ENCODE data around the gene EFL1.

The EFL1 gene

GRCh38 chr15:82181371-82181770, 81.2 kb downstream of the EFL1 start:
- in situ Hi-C loops (cut with HindIII; ENCODE audit: low pct_ligation_motif_present, low sequenced_read_pairs) = no loop called here
- H3K4me3 ChIP-seq (ENCODE audit: low read depth, low read length) = no peak overlapping the region
- H3K36me3 ChIP-seq (replicated peaks) = no peaks in the 10 kb centered on the region
- H3K27ac ChIP-seq = no peak overlapping the region
- TF ChIP-seq, protein P1, sequence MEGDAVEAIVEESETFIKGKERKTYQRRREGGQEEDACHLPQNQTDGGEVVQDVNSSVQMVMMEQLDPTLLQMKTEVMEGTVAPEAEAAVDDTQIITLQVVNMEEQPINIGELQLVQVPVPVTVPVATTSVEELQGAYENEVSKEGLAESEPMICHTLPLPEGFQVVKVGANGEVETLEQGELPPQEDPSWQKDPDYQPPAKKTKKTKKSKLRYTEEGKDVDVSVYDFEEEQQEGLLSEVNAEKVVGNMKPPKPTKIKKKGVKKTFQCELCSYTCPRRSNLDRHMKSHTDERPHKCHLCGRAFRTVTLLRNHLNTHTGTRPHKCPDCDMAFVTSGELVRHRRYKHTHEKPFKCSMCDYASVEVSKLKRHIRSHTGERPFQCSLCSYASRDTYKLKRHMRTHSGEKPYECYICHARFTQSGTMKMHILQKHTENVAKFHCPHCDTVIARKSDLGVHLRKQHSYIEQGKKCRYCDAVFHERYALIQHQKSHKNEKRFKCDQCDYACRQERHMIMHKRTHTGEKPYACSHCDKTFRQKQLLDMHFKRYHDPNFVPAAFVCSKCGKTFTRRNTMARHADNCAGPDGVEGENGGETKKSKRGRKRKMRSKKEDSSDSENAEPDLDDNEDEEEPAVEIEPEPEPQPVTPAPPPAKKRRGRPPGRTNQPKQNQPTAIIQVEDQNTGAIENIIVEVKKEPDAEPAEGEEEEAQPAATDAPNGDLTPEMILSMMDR (IDR thresholded peaks at IDR 0.05; ENCODE audit: low read depth, low read length, missing control alignments) = no peak
- DNase-seq = no peak
- no peaks in the 10 kb centered on the region for H3K27me3 ChIP-seq (replicated peaks)

GRCh38 chr15:82178061-82178460, 84.5 kb downstream of the EFL1 start:
- in situ Hi-C loops (cut with HindIII; ENCODE audit: low pct_ligation_motif_present, low sequenced_read_pairs) = no loop called here
- DNase-seq = peak; percentile 88

DNA sequence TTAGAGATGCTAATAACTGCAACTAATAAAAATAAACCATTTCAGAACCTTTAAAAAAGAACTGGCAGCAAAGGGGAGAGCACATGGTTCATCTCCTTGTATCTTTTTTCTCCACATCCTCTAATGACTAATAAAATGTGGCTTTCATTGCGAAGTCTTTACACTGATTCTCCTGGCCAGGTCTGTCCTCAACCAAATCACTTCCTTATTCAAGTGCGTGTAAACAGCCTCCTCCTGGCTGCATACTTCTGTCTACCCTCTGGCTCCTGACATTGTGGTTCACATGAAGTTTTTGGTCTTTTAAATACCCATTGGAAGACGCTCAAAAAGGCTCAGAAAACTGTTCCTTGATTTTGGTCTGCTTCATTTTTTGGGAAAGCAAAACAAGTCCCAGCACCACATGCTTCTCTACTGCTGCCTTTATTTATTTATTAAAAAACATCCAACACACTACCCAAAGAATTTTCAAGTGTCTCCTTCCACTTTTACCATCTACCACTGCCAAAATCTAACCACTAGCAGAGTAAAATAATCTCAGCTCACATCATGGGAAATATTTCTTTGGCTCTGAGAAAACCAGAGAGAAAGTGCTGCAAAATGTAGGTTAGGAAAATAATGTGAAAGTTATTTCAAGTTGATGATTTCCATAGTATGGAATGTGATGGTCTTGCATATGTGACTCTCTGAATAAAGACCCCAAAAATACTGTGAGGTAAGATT, 85.1 kb downstream of the EFL1 start:
- Histone ChIP-seq H3K36me3 (replicated peaks) (no peaks in the 10 kb centered on the region), H3K27ac (peak overlapping the region; percentile 96), H3K4me3 (ENCODE audit: low read depth, low read length) (no peak overlapping the region), H3K27me3 (replicated peaks) (no peaks in the 10 kb centered on the region)
- in situ Hi-C loops (cut with HindIII; ENCODE audit: low pct_ligation_motif_present, low sequenced_read_pairs) = no loop called here
- DNase-seq = peak; percentile 71
- TF ChIP-seq, protein P1 (IDR thresholded peaks at IDR 0.05; ENCODE audit: low read depth, low read length, missing control alignments) = no peak

More at GRCh38 chr15:82178061-82178460, 84.5 kb downstream of the EFL1 start:
- Histone ChIP-seq H3K36me3 (replicated peaks) (no peaks in the 10 kb centered on the region), H3K27ac (peak overlapping the region; percentile 96), H3K27me3 (replicated peaks) (no peaks in the 10 kb centered on the region), H3K4me3 (ENCODE audit: low read depth, low read length) (no peak overlapping the region)
- TF ChIP-seq, protein P1 (IDR thresholded peaks at IDR 0.05; ENCODE audit: low read depth, low read length, missing control alignments) = no peak

- in situ Hi-C loops (cut with HindIII; ENCODE audit: low pct_ligation_motif_present, low sequenced_read_pairs) = no loop called here
- TF ChIP-seq, protein P1 (IDR thresholded peaks at IDR 0.05; ENCODE audit: low read depth, low read length, missing control alignments) = no peak
- no peak for DNase-seq
- H3K36me3 ChIP-seq (replicated peaks) = no peaks in the 10 kb centered on the region
- no peaks in the 10 kb centered on the region for H3K27me3 ChIP-seq (replicated peaks)
- H3K4me3 ChIP-seq (ENCODE audit: low read depth, low read length) = no peak overlapping the region
- H3K27ac ChIP-seq = peak overlapping the region; percentile 96
These were observed 86.0 kb downstream of the EFL1 start for GRCh38 chr15:82176542-82176941.

GRCh38 chr15:82174471-82175235, 87.9 kb downstream of the EFL1 start:
- in situ Hi-C loops (cut with HindIII; ENCODE audit: low pct_ligation_motif_present, low sequenced_read_pairs) = no loop called here
- TF ChIP-seq, protein P1 (IDR thresholded peaks at IDR 0.05; ENCODE audit: low read depth, low read length, missing control alignments) = no peak
- Histone ChIP-seq H3K4me3 (ENCODE audit: low read depth, low read length) (no peak overlapping the region), H3K27me3 (replicated peaks) (no peaks in the 10 kb centered on the region), H3K36me3 (replicated peaks) (no peaks in the 10 kb centered on the region), H3K27ac (peak overlapping the region; percentile 31)
- peak; percentile 32 for DNase-seq

All from brain microvascular endothelial cell (primary cell).